GM20000 (cell line): Measurements from ENCODE around the gene CMSS1.

Experiments used
- DNase-seq: peaks from one replicate; pipeline ENCODE4 v3.0.0; 2012; ENCODE audit warnings: low spot score
- CTCF ChIP-seq: IDR thresholded peaks from 2 replicates; pipeline ENCODE4 v1.5.1; 2012; ENCODE audit warnings: mild to moderate bottlenecking, control low read depth; ENCODE audit errors: extremely low read depth, missing control alignments

Gene CMSS1

GRCh38 chr3:99882436-99883137 is 64.9 kb downstream of the CMSS1 start:
- no peak for TF ChIP-seq CTCF
- DNase-seq: no peak

DNA sequence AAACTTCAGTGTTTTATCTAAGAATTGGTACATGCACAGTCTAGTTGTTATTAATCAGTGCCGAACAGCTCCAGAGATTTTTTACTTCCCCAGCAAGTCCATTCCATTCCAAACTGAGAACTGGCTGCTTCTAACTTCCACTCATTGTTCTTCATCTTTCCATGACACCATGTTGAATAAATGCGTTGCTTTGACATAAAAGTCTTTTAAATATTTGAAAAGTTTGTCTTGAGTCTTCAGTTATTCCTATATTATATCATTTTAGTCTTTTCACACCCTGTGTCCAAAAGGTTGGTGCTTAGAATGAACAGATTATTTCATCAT is 65.4 kb downstream of the CMSS1 start:
- DNase-seq: no peak
- no peak for TF ChIP-seq CTCF

DNA sequence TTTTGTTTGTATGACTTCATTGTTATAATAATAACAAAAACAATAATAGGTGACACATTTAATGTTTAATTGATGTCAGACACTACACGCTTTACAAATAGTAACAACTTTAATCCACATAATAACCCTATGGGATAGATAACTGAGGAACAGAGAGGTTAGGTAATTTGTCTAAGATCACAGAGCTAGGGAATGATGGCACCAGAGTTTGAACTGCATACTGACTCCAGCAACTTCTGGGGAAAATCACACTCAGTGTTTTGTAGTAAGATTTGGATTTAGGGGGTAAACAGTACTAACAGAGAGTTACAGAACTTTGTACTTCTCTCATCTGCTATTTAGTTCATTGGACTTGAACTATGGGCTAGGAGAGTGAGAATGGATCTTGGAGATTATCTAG is 66.0 kb downstream of the CMSS1 start:
- DNase-seq: no peak
- no peak for TF ChIP-seq CTCF

DNA sequence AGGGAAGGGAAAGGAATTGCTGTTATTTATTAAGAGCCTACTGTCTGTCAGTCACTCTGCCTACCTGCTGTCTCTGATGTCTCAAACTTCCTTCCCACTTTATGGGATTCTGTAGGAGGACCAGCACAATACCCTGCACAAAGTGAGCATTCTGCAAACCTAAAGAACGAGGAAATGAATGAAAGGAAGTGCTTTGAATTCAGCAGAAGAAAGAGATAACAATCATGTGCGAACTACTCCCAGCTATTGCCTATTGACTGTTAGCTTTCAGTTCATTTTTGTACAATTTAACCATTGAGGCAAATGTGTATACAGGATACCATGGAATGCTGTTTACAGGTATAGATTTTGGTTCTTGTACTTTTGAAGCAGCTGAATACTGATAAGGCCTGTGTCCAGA is 66.8 kb downstream of the CMSS1 start:
- no peak for TF ChIP-seq CTCF
- no peak for DNase-seq

GRCh38 chr3:99885085-99885484 is 67.4 kb downstream of the CMSS1 start:
- no peak for DNase-seq
- no peak for TF ChIP-seq CTCF

- DNase-seq: no peak
- TF ChIP-seq CTCF: no peak
These were observed 68.2 kb downstream of the CMSS1 start for GRCh38 chr3:99885851-99886250.

GRCh38 chr3:99891610-99892285 is 74.1 kb downstream of the CMSS1 start:
- no peak for TF ChIP-seq CTCF
- DNase-seq: no peak
